ENCODE measurements around the gene RSPH4A.
A peak's percentile ranks its signal among the peaks of the same experiment; 100 is the strongest.

DNA sequence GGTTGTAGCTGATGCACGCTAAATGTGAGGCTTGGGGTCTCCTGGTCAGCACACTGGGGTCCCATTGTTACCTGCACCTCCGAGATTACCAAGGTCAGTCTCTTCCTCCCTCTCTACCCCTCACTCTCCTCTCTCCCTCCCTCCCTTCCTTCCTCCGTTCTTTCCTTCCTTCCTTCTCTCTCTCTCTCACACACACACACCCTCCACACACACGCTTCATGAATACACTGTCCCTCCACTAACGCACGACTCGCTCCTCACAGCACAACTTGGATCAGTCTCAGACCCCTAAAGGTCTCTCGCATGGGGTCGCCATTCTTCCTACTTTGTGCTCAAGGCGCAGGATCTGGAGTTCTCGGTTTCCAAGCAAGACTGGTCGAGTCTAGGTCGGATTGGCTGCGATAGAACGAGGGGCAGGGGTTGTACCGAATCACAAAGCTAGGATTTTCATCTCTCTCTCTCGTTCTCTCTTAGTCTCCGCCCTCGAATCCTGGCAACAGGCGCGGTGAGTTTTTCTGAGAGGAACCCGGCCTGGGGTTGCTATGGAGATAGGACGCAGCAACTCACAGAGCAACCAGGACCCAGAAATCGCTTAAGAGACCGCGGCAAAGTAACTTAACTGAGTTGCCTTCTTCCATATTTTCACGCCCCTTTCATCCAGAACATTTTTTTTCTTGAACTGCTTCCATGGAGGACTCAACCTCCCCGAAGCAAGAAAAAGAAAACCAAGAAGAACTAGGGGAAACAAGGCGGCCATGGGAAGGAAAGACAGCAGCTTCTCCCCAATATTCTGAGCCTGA lies at the start of gene RSPH4A:
- TF ChIP-seq POLR2AphosphoS5 (IDR thresholded peaks at IDR 0.05; ENCODE audit: borderline replicate concordance, low read depth, low read length) (peak; percentile 91), EZH2 (IDR thresholded peaks at IDR 0.05) (no peak), FOXP2 (optimal IDR thresholded peaks at IDR 0.05; ENCODE audit: control extremely low read depth, extremely low read length, insufficient read depth) (no peak)
